Stimulated activated CD8-positive, alpha-beta memory T cell treated with anti-CD3 and anti-CD28 coated beads, Interleukin-7, amount 100 ng/mL, for 48 hours (primary cell): ENCODE results near the gene SLC4A7.

Experiments
- DNase-seq, 2 donors: peaks; one replicate each; pipeline ENCODE4 v3.0.0-alpha.2; 2020; ENCODE audit warnings: low read depth in 1 of 2; ENCODE audit errors: extremely low read depth in 1 of 2

SLC4A7 gene

DNA sequence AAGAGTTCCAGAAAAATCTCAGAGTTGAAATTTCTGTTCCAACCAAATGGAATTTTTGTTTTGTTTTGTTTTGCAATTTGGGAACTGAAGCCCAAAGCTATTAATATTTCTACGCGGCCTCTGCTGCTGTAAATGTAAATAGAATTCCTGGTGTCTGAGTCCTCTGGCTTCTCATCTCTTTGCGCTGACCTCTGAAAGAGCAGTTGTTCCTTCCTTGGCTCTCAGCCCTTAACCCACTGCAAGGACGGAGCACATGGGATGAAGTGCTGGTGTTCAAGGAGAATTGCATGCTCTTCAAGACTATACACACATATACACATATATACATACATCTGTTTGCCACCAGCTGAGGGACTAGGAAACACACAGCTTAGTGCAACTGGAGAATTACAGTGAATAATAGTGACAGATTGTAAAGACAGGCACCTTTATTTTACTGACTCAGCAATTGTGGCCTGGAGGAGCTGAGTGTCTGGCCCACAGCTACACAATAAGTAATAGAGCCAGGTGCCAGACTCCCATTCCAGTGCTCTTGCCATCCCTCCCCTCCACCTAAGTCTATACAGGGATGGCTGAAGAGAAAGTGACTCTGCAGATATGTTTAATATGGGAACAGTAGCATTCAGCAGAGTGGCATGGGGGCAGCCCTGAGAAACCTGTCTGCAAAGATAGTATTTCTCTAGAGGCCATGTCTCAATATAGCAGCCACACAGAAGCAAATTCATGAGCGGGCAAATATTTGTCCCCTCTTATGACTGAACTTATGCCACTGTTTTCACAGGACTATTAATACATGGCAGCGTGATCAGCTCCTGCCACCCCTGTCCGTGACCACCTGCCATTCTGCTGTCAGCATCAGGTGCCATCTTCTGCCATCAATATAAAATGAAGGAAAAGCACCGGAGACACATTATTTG lies 157.3 kb downstream of the SLC4A7 start:
- DNase-seq, result no peak

DNA sequence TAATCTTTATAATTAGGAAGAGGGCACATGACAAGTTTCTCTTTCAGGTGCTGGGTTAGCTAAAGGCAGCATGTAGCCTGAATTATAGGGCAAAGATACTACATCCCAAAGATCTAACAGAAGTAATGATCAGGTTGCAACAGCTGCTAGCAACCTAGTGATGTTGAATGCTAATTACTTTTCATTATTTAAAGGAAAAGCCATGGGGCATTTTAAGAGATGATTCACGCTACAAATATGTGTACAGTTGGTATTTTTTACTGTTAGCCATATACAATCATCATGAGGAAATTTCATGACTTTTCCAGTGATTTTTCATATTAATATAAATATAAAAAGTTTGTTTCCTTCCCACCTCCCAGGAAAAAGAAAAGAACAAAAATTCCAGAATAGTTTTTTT lies 158.0 kb downstream of the SLC4A7 start:
- DNase-seq, result no peak

DNA sequence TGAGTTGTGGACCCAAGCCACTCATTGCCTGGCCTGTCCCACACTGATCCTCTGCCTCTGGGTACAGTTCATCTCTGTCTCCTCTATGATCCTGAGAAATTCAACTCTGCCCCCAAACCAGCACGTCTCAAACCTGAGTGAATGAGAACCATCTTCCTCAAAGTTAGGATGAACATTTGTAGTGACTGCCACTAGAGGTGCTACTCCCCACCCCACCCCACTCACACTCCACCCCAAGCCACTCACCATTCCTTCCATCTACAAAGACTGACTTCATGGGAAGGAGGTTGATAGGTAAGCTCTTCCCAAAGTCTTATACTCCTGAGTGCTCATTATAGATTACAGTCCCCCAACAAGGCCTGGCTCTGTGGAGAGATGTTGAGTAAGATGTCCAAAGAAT lies 158.8 kb downstream of the SLC4A7 start:
- DNase-seq, result no peak

DNA sequence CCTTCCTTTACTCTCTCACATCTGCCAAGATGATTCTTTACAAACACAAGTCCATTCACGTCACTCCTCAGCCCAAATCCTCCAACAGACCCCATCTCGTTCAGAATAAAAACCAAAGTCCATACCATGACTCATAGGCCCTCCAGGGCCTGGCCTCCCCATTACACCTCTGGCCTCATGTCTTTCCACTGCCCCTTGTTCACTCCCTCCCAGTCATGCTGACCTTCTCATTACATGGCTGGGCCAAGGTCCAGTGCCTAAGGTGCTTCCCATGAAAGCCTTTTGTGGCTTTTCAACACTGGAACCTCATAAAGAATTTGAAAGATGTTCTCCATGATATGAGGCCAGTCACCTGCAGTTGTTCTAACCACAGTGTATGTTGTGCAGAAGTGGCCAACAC lies 159.5 kb downstream of the SLC4A7 start:
- no peak for DNase-seq

DNA sequence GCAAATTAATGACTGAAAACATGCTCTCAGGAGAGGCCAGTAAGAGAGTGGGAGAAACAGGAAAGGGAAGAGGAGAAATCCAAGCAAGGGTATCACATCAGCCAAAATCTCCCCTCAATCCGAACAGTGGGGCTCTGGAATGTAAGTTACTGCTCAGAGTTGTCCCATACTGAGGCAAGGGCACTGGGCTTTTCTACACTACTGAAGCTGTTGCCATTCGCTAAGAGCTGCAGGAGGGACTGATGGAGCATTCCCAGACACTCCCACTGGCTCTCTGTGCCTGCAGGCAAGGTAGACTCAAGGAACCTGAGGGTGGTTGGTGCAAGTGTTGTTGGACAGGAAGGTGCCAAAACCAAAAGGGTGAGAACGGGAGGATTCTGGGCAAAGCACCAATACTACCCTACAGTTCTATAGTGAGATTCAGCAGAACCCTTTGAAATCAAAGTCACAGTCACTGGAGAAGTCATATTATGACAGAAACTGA lies 161.1 kb downstream of the SLC4A7 start:
- DNase-seq, result no peak
